ENCODE results near the gene SENP1. TPM values are rescaled to one million over a fixed set of nuclear protein-coding genes. Genes with fewer than 3 reads are reported as not detected.

SENP1 gene
- polyA plus RNA-seq, 1 donor from 2014 or later = 14.0 TPM

GRCh38 chr12:48009471-48009870 lies 96.4 kb downstream of the SENP1 start:
- Histone ChIP-seq H3K9ac (ENCODE audit: low read length) (no peak overlapping the region), H3K27me3 (ENCODE audit: insufficient read depth, low read depth, low read length) (peaks cover 13% of the 10 kb centered on the region), H3F3A (ENCODE audit: insufficient read depth, low read length, poor library complexity, severe bottlenecking) (no peaks in the 10 kb centered on the region), H3K27ac (ENCODE audit: low read length) (no peak overlapping the region), H3K9me3 (ENCODE audit: low read length) (no peaks in the 10 kb centered on the region), H3K4me2 (ENCODE audit: low read length) (no peak overlapping the region), H3K36me3 (ENCODE audit: insufficient read depth, low read length) (no peaks in the 10 kb centered on the region), H3K79me2 (replicated peaks; ENCODE audit: insufficient read depth, low read length) (no peaks in the 10 kb centered on the region), H2AFZ (ENCODE audit: low read depth, low read length) (no peak overlapping the region), H3K4me3 (ENCODE audit: low read length) (no peak overlapping the region), H4K20me1 (ENCODE audit: insufficient read depth) (no peaks in the 10 kb centered on the region), H3K9me2 (ENCODE audit: insufficient read depth, low read length) (no peaks in the 10 kb centered on the region)
- TF ChIP-seq POLR2AphosphoS5 (IDR thresholded peaks at IDR 0.05) = no peak
- no peak for TF ChIP-seq MXI1 (conservative IDR thresholded peaks at IDR 0.05; ENCODE audit: poor library complexity, severe bottlenecking)
- TF ChIP-seq EZH2 (IDR thresholded peaks at IDR 0.05; ENCODE audit: borderline replicate concordance, insufficient read depth, low read length, poor library complexity, severe bottlenecking) = no peak
- TF ChIP-seq RAD21 (conservative IDR thresholded peaks at IDR 0.05) = no peak
- TF ChIP-seq, protein P1, sequence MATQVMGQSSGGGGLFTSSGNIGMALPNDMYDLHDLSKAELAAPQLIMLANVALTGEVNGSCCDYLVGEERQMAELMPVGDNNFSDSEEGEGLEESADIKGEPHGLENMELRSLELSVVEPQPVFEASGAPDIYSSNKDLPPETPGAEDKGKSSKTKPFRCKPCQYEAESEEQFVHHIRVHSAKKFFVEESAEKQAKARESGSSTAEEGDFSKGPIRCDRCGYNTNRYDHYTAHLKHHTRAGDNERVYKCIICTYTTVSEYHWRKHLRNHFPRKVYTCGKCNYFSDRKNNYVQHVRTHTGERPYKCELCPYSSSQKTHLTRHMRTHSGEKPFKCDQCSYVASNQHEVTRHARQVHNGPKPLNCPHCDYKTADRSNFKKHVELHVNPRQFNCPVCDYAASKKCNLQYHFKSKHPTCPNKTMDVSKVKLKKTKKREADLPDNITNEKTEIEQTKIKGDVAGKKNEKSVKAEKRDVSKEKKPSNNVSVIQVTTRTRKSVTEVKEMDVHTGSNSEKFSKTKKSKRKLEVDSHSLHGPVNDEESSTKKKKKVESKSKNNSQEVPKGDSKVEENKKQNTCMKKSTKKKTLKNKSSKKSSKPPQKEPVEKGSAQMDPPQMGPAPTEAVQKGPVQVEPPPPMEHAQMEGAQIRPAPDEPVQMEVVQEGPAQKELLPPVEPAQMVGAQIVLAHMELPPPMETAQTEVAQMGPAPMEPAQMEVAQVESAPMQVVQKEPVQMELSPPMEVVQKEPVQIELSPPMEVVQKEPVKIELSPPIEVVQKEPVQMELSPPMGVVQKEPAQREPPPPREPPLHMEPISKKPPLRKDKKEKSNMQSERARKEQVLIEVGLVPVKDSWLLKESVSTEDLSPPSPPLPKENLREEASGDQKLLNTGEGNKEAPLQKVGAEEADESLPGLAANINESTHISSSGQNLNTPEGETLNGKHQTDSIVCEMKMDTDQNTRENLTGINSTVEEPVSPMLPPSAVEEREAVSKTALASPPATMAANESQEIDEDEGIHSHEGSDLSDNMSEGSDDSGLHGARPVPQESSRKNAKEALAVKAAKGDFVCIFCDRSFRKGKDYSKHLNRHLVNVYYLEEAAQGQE (IDR thresholded peaks at IDR 0.05; ENCODE audit: borderline replicate concordance) = no peak
- TF ChIP-seq EP300 (conservative IDR thresholded peaks at IDR 0.05; ENCODE audit: poor library complexity, severe bottlenecking) = no peak
- TF ChIP-seq, protein P2, sequence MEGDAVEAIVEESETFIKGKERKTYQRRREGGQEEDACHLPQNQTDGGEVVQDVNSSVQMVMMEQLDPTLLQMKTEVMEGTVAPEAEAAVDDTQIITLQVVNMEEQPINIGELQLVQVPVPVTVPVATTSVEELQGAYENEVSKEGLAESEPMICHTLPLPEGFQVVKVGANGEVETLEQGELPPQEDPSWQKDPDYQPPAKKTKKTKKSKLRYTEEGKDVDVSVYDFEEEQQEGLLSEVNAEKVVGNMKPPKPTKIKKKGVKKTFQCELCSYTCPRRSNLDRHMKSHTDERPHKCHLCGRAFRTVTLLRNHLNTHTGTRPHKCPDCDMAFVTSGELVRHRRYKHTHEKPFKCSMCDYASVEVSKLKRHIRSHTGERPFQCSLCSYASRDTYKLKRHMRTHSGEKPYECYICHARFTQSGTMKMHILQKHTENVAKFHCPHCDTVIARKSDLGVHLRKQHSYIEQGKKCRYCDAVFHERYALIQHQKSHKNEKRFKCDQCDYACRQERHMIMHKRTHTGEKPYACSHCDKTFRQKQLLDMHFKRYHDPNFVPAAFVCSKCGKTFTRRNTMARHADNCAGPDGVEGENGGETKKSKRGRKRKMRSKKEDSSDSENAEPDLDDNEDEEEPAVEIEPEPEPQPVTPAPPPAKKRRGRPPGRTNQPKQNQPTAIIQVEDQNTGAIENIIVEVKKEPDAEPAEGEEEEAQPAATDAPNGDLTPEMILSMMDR (IDR thresholded peaks at IDR 0.05; ENCODE audit: poor library complexity, severe bottlenecking) = no peak
- TF ChIP-seq SMC3 (conservative IDR thresholded peaks at IDR 0.05; ENCODE audit: poor library complexity) = no peak
- TF ChIP-seq TAF1 (IDR thresholded peaks at IDR 0.05; ENCODE audit: low read depth) = no peak

GRCh38 chr12:48008950-48009349 lies 96.9 kb downstream of the SENP1 start:
- H4K20me1 ChIP-seq (ENCODE audit: insufficient read depth) = no peaks in the 10 kb centered on the region
- no peak overlapping the region for H3K4me3 ChIP-seq (ENCODE audit: low read length)
- H3K27ac ChIP-seq (ENCODE audit: low read length) = no peak overlapping the region
- H2AFZ ChIP-seq (ENCODE audit: low read depth, low read length) = no peak overlapping the region
- H3K9me2 ChIP-seq (ENCODE audit: insufficient read depth, low read length) = no peaks in the 10 kb centered on the region
- TF ChIP-seq, protein P2 (IDR thresholded peaks at IDR 0.05; ENCODE audit: poor library complexity, severe bottlenecking) = no peak
- no peak for TF ChIP-seq POLR2AphosphoS5 (IDR thresholded peaks at IDR 0.05)
- TF ChIP-seq, protein P1 (IDR thresholded peaks at IDR 0.05; ENCODE audit: borderline replicate concordance) = no peak
- TF ChIP-seq MXI1 (conservative IDR thresholded peaks at IDR 0.05; ENCODE audit: poor library complexity, severe bottlenecking) = no peak
- TF ChIP-seq EZH2 (IDR thresholded peaks at IDR 0.05; ENCODE audit: borderline replicate concordance, insufficient read depth, low read length, poor library complexity, severe bottlenecking) = no peak
- no peak for TF ChIP-seq TAF1 (IDR thresholded peaks at IDR 0.05; ENCODE audit: low read depth)
- no peak for TF ChIP-seq EP300 (conservative IDR thresholded peaks at IDR 0.05; ENCODE audit: poor library complexity, severe bottlenecking)
- no peak for TF ChIP-seq RAD21 (conservative IDR thresholded peaks at IDR 0.05)
- no peak for TF ChIP-seq SMC3 (conservative IDR thresholded peaks at IDR 0.05; ENCODE audit: poor library complexity)
- no peaks in the 10 kb centered on the region for H3K9me3 ChIP-seq (ENCODE audit: low read length)
- H3F3A ChIP-seq (ENCODE audit: insufficient read depth, low read length, poor library complexity, severe bottlenecking) = no peaks in the 10 kb centered on the region
- H3K27me3 ChIP-seq (ENCODE audit: insufficient read depth, low read depth, low read length) = peaks cover 18% of the 10 kb centered on the region
- H3K4me2 ChIP-seq (ENCODE audit: low read length) = no peak overlapping the region
- no peaks in the 10 kb centered on the region for H3K36me3 ChIP-seq (ENCODE audit: insufficient read depth, low read length)
- H3K9ac ChIP-seq (ENCODE audit: low read length) = no peak overlapping the region
- no peaks in the 10 kb centered on the region for H3K79me2 ChIP-seq (replicated peaks; ENCODE audit: insufficient read depth, low read length)
